Measurements from ENCODE around the gene SNAPC5.
"Not testable (repeated sequence)": the region's sequence is repeated elsewhere in the genome, so short reads cannot be mapped to it uniquely, and the experiment has no call there.

Gene SNAPC5

GRCh38 chr15:66497502-66498455, at the start of gene SNAPC5:
SNAPC5 (minus strand) TSS chr15:66497762; CDS start chr15:66497731, 31 bp downstream.
- peak; percentile 80 for DNase-seq

GRCh38 chr15:66545255-66545654, 47.7 kb upstream of the SNAPC5 start:
- no peak for DNase-seq

GRCh38 chr15:66542896-66543295, 45.3 kb upstream of the SNAPC5 start:
- DNase-seq, result no peak

GRCh38 chr15:66535056-66535455, 37.5 kb upstream of the SNAPC5 start:
- no peak for DNase-seq

- no peak for DNase-seq
Measured at GRCh38 chr15:66524838-66525237, 27.3 kb upstream of the SNAPC5 start.

GRCh38 chr15:66523926-66524325, 26.4 kb upstream of the SNAPC5 start:
- no peak for DNase-seq

- no peak for DNase-seq
Measured at GRCh38 chr15:66515901-66516322, 18.4 kb upstream of the SNAPC5 start.

- no peak for DNase-seq
Measured at GRCh38 chr15:66514586-66514985, 17.0 kb upstream of the SNAPC5 start.

GRCh38 chr15:66508293-66508883, 10.8 kb upstream of the SNAPC5 start:
- DNase-seq, result no peak

GRCh38 chr15:66505818-66506217, 8.3 kb upstream of the SNAPC5 start:
- DNase-seq, result no peak

- DNase-seq, result peak; percentile 68
Measured at GRCh38 chr15:66505430-66505811, 7.9 kb upstream of the SNAPC5 start.

- peak; percentile 80 for DNase-seq
Measured at GRCh38 chr15:66504563-66505429, 7.2 kb upstream of the SNAPC5 start, which contains the start of the genes RPL4 and ZWILCH. RPL4 (minus strand) TSS chr15:66504855; CDS start chr15:66504790, 65 bp downstream. ZWILCH (plus strand) TSS chr15:66505326; CDS start chr15:66505339, 13 bp downstream.

GRCh38 chr15:66503780-66504562, 6.4 kb upstream of the SNAPC5 start:
- DNase-seq, result no peak

- DNase-seq, result not testable (repeated sequence)
Measured at GRCh38 chr15:66503041-66503648, 5.6 kb upstream of the SNAPC5 start.

- no peak for DNase-seq
Measured at GRCh38 chr15:66502491-66502890, 4.9 kb upstream of the SNAPC5 start.

GRCh38 chr15:66500346-66500745, 2.8 kb upstream of the SNAPC5 start:
- DNase-seq, result not testable (repeated sequence)

- DNase-seq, result peak; percentile 19
Measured at GRCh38 chr15:66498501-66499386, 1.2 kb upstream of the SNAPC5 start.

- peak; percentile 26 for DNase-seq
Measured at GRCh38 chr15:66496951-66497501, 536 bp downstream of the SNAPC5 start.

- no peak for DNase-seq
Measured at GRCh38 chr15:66494262-66494661, 3.3 kb downstream of the SNAPC5 start.

- no peak for DNase-seq
Measured at GRCh38 chr15:66491846-66492245, 5.7 kb downstream of the SNAPC5 start.

All from NCI-H2227 treated with DMSO at 0.1 percent for 48 hours (cell line).